Measurements from ENCODE around the gene MAGI1. TPM values are rescaled to one million over a fixed set of nuclear protein-coding genes. Genes with fewer than 3 reads are reported as not detected.
"Not testable (repeated sequence)": the region's sequence is repeated elsewhere in the genome, so short reads cannot be mapped to it uniquely, and the experiment has no call there.

MAGI1 gene
- total RNA-seq, 1 experiment from 2014 or later, result 58.2 TPM

DNA sequence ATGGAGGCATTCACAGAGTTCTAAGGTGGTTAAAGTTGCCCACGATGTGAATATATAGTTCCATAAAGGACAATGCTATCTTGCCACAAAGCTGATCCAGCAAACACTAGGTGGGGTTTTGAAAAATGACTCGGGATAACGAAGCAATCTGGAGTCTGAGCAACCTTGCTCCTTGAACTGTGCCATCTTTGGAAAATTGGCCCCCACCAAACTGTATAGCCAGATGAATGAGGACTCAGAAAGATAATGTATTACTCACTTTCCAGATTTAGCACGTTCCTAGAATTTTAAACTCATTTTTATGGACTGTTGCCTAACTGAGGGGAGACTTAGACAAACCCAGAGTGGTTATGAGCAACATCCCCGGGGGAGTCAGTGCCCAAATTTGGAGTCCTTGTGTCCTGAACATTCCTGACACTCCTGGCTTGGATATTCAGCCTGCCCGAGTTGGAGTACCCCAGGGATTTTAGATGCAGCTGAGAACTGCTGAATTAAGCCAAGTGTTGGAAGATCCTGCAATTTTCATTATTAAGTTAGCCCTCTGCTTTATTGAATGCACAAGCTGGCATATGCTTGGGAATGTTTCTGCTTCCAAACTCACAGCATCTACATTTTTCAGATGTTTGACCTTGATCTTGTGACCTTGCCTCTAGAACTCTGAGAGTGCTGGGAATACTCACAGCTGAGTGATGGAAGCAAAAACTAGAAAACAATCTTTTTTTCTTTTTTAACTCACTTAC, 8.8 kb upstream of the MAGI1 start (continued):
- TF ChIP-seq, protein P1, sequence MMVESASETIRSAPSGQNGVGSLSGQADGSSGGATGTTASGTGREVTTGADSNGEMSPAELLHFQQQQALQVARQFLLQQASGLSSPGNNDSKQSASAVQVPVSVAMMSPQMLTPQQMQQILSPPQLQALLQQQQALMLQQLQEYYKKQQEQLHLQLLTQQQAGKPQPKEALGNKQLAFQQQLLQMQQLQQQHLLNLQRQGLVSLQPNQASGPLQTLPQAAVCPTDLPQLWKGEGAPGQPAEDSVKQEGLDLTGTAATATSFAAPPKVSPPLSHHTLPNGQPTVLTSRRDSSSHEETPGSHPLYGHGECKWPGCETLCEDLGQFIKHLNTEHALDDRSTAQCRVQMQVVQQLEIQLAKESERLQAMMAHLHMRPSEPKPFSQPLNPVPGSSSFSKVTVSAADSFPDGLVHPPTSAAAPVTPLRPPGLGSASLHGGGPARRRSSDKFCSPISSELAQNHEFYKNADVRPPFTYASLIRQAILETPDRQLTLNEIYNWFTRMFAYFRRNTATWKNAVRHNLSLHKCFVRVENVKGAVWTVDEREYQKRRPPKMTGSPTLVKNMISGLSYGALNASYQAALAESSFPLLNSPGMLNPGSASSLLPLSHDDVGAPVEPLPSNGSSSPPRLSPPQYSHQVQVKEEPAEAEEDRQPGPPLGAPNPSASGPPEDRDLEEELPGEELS (CRISPR knock-in tag; IDR thresholded peaks at IDR 0.05), result no peak
- TF ChIP-seq ZNF396 (CRISPR knock-in tag; IDR thresholded peaks at IDR 0.05; ENCODE audit: borderline replicate concordance), result no peak
- no peak for TF ChIP-seq TEAD4 (CRISPR knock-in tag; IDR thresholded peaks at IDR 0.05)
- TF ChIP-seq, protein P2, sequence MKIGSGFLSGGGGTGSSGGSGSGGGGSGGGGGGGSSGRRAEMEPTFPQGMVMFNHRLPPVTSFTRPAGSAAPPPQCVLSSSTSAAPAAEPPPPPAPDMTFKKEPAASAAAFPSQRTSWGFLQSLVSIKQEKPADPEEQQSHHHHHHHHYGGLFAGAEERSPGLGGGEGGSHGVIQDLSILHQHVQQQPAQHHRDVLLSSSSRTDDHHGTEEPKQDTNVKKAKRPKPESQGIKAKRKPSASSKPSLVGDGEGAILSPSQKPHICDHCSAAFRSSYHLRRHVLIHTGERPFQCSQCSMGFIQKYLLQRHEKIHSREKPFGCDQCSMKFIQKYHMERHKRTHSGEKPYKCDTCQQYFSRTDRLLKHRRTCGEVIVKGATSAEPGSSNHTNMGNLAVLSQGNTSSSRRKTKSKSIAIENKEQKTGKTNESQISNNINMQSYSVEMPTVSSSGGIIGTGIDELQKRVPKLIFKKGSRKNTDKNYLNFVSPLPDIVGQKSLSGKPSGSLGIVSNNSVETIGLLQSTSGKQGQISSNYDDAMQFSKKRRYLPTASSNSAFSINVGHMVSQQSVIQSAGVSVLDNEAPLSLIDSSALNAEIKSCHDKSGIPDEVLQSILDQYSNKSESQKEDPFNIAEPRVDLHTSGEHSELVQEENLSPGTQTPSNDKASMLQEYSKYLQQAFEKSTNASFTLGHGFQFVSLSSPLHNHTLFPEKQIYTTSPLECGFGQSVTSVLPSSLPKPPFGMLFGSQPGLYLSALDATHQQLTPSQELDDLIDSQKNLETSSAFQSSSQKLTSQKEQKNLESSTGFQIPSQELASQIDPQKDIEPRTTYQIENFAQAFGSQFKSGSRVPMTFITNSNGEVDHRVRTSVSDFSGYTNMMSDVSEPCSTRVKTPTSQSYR (CRISPR knock-in tag; IDR thresholded peaks at IDR 0.05), result no peak
- TF ChIP-seq GTF2I (CRISPR knock-in tag; conservative IDR thresholded peaks at IDR 0.05), result no peak
- TF ChIP-seq, protein P3, sequence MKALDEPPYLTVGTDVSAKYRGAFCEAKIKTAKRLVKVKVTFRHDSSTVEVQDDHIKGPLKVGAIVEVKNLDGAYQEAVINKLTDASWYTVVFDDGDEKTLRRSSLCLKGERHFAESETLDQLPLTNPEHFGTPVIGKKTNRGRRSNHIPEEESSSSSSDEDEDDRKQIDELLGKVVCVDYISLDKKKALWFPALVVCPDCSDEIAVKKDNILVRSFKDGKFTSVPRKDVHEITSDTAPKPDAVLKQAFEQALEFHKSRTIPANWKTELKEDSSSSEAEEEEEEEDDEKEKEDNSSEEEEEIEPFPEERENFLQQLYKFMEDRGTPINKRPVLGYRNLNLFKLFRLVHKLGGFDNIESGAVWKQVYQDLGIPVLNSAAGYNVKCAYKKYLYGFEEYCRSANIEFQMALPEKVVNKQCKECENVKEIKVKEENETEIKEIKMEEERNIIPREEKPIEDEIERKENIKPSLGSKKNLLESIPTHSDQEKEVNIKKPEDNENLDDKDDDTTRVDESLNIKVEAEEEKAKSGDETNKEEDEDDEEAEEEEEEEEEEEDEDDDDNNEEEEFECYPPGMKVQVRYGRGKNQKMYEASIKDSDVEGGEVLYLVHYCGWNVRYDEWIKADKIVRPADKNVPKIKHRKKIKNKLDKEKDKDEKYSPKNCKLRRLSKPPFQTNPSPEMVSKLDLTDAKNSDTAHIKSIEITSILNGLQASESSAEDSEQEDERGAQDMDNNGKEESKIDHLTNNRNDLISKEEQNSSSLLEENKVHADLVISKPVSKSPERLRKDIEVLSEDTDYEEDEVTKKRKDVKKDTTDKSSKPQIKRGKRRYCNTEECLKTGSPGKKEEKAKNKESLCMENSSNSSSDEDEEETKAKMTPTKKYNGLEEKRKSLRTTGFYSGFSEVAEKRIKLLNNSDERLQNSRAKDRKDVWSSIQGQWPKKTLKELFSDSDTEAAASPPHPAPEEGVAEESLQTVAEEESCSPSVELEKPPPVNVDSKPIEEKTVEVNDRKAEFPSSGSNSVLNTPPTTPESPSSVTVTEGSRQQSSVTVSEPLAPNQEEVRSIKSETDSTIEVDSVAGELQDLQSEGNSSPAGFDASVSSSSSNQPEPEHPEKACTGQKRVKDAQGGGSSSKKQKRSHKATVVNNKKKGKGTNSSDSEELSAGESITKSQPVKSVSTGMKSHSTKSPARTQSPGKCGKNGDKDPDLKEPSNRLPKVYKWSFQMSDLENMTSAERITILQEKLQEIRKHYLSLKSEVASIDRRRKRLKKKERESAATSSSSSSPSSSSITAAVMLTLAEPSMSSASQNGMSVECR (CRISPR knock-in tag; IDR thresholded peaks at IDR 0.05; ENCODE audit: borderline replicate concordance), result no peak
- TF ChIP-seq TCF7 (CRISPR knock-in tag; IDR thresholded peaks at IDR 0.05; ENCODE audit: low read depth), result no peak

DNA sequence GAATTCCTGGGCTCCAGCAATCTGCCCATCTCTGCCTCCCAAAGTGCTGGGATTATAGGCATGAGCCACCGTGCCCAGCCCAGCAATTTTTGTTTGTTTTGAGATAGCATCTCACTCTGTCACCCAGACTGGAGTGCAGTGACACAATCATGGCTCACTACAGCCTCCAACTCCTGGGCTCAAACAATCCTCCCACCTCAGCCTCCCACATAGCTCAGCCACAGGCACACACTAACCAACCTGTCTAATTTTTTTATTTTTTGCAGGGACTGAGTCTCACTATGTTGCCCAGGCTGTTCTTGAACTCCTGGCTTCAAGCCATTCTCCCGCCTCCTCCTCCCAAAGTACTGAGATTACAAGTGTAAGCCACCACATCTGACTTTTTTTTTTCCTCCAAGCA, 7.6 kb upstream of the MAGI1 start:
- H3K36me3 Mint-ChIP-seq; H3K9me3 Mint-ChIP-seq; H3K27ac Mint-ChIP-seq; H3K4me1 Mint-ChIP-seq; H3K4me3 Mint-ChIP-seq; POLR2A ChIA-PET; H3K27me3 Mint-ChIP-seq (ENCODE audit: low read depth); DNase-seq (ENCODE audit: low spot score); ATAC-seq: not testable (repeated sequence)
- CTCF ChIA-PET, result interaction anchor here (0.7 kb wide), 2 partner anchors 56 to 231 kb away, joined by 3 to 4 read pairs; no protein-coding TSS in a partner anchor

DNA sequence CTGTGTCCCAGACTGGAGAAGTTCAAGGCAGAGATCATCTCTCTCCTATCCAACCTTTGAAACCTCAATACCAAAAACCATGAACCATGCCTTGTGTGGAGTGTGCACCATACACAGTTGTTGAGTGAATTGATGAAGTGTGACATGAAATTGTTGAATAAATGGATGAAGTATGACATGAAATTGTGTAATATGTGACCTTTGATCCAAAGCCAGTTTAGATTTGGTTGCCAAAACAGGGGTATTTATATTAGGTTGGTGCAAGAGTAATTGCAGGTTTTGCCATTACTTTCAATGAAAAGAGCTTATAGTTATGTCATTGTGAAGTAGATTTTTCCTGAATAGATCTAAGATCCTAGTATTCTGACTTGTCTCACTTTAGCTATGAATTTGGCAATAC, 3.1 kb upstream of the MAGI1 start:
- Mint-ChIP-seq H3K27me3 (ENCODE audit: low read depth) (no peaks in the 10 kb centered on the region; the same call in 1 of the 2 replicates), H3K9me3 (no peaks in the 10 kb centered on the region), H3K4me3 (no peak overlapping the region), H3K4me1 (peaks cover 18% of the 10 kb centered on the region), H3K36me3 (no peaks in the 10 kb centered on the region), H3K27ac (no peak overlapping the region)
- no peak for ATAC-seq
- CTCF ChIA-PET, result no interaction called here
- POLR2A ChIA-PET, result no interaction called here
- no peak for DNase-seq (ENCODE audit: low spot score)
- no peak for TF ChIP-seq ZNF263 (CRISPR knock-in tag; IDR thresholded peaks at IDR 0.05; ENCODE audit: low read depth)

DNA sequence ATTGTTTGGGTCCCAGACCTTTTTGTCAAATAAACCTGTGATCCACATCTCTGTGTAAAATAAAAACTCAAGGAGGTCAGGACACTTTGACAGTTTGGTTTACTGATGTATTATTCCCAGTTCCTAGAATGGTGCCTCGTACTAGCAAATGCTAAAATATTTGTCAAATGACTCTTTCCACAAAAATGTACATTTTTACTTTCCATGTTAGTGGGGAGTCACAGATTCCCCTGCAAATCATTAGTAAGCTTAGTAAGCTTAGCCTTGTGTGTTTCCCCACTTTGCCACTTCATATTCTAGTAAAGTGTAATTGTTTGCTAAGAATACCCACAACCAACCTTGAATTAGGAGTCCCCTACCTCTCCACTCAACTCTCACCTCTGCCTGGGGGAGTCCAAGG, 2.4 kb upstream of the MAGI1 start:
- no peak overlapping the region; the same call in 1 of the 2 replicates for H3K4me3 Mint-ChIP-seq
- POLR2A ChIA-PET, result no interaction called here
- no peak for TF ChIP-seq NR3C1 (CRISPR knock-in tag; conservative IDR thresholded peaks at IDR 0.05; ENCODE audit: low read depth)
- TF ChIP-seq ZBTB21 (CRISPR knock-in tag; IDR thresholded peaks at IDR 0.05; ENCODE audit: borderline replicate concordance), result no peak
- TF ChIP-seq RORB (CRISPR knock-in tag; IDR thresholded peaks at IDR 0.05), result no peak
- TF ChIP-seq, protein P4, sequence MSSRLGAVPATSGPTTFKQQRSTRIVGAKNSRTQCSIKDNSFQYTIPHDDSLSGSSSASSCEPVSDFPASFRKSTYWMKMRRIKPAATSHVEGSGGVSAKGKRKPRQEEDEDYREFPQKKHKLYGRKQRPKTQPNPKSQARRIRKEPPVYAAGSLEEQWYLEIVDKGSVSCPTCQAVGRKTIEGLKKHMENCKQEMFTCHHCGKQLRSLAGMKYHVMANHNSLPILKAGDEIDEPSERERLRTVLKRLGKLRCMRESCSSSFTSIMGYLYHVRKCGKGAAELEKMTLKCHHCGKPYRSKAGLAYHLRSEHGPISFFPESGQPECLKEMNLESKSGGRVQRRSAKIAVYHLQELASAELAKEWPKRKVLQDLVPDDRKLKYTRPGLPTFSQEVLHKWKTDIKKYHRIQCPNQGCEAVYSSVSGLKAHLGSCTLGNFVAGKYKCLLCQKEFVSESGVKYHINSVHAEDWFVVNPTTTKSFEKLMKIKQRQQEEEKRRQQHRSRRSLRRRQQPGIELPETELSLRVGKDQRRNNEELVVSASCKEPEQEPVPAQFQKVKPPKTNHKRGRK (CRISPR knock-in tag; IDR thresholded peaks at IDR 0.05; ENCODE audit: borderline replicate concordance), result no peak
- TF ChIP-seq NR1H2 (CRISPR knock-in tag; IDR thresholded peaks at IDR 0.05), result no peak
- no peak for TF ChIP-seq ZNF219 (CRISPR knock-in tag; IDR thresholded peaks at IDR 0.05; ENCODE audit: borderline replicate concordance)
- no peak for TF ChIP-seq ZNF423 (CRISPR knock-in tag; IDR thresholded peaks at IDR 0.05)
- TF ChIP-seq ETV6 (CRISPR knock-in tag; IDR thresholded peaks at IDR 0.05), result no peak
- no peak for TF ChIP-seq RELA (CRISPR knock-in tag; IDR thresholded peaks at IDR 0.05; ENCODE audit: borderline replicate concordance)
- TF ChIP-seq, protein P5, sequence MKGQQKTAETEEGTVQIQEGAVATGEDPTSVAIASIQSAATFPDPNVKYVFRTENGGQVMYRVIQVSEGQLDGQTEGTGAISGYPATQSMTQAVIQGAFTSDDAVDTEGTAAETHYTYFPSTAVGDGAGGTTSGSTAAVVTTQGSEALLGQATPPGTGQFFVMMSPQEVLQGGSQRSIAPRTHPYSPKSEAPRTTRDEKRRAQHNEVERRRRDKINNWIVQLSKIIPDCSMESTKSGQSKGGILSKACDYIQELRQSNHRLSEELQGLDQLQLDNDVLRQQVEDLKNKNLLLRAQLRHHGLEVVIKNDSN (CRISPR knock-in tag; IDR thresholded peaks at IDR 0.05), result no peak

More for the DNA sequence above, 2.4 kb upstream of the MAGI1 start:
- ATAC-seq (no peak), DNase-seq (ENCODE audit: low spot score) (no peak)
- no peak overlapping the region for H3K27ac Mint-ChIP-seq
- no peaks in the 10 kb centered on the region; the same call in 1 of the 2 replicates for H3K27me3 Mint-ChIP-seq (ENCODE audit: low read depth)
- CTCF ChIA-PET, result no interaction called here
- H3K36me3 Mint-ChIP-seq, result no peaks in the 10 kb centered on the region
- H3K9me3 Mint-ChIP-seq, result no peaks in the 10 kb centered on the region
- H3K4me1 Mint-ChIP-seq, result peaks cover 25% of the 10 kb centered on the region

Data from WTC11 (cell line).